OCI-M2 (cell line): ENCODE data around the gene CACNA1C.

Source experiments
- DNase-seq: peaks from one replicate; lab custom pipeline; 2025; ENCODE audit not compliant: unreplicated experiment; lab: John Stamatoyannopoulos, UW

Gene CACNA1C

GRCh38 chr12:2271961-2272360 is 219.2 kb downstream of the CACNA1C start:
- no peak for DNase-seq

GRCh38 chr12:2273288-2273687 is 220.5 kb downstream of the CACNA1C start:
- no peak for DNase-seq

- no peak for DNase-seq
Measured at GRCh38 chr12:2273751-2274150, 221.0 kb downstream of the CACNA1C start.

- DNase-seq: no peak
Measured at GRCh38 chr12:2274733-2275132, 221.9 kb downstream of the CACNA1C start.

GRCh38 chr12:2276288-2277033 is 223.7 kb downstream of the CACNA1C start:
- no peak for DNase-seq

- no peak for DNase-seq
Measured at GRCh38 chr12:2277492-2278155, 224.8 kb downstream of the CACNA1C start.

GRCh38 chr12:2281446-2281845 is 228.7 kb downstream of the CACNA1C start:
- no peak for DNase-seq

GRCh38 chr12:2282318-2282717 is 229.5 kb downstream of the CACNA1C start:
- no peak for DNase-seq

GRCh38 chr12:2283480-2283879 is 230.7 kb downstream of the CACNA1C start:
- no peak for DNase-seq

GRCh38 chr12:2283916-2284315 is 231.1 kb downstream of the CACNA1C start:
- DNase-seq: no peak

- DNase-seq: no peak
Measured at GRCh38 chr12:2284321-2284813, 231.6 kb downstream of the CACNA1C start.

GRCh38 chr12:2284857-2285256 is 232.1 kb downstream of the CACNA1C start:
- DNase-seq: no peak

- DNase-seq: no peak
Measured at GRCh38 chr12:2285462-2285861, 232.7 kb downstream of the CACNA1C start.

- no peak for DNase-seq
Measured at GRCh38 chr12:2286047-2286446, 233.3 kb downstream of the CACNA1C start.

GRCh38 chr12:2286461-2287131 is 233.8 kb downstream of the CACNA1C start:
- DNase-seq: no peak

- no peak for DNase-seq
Measured at GRCh38 chr12:2287151-2287550, 234.4 kb downstream of the CACNA1C start.

- DNase-seq: no peak
Measured at GRCh38 chr12:2287589-2287988, 234.8 kb downstream of the CACNA1C start.

- no peak for DNase-seq
Measured at GRCh38 chr12:2288001-2288400, 235.2 kb downstream of the CACNA1C start.

- no peak for DNase-seq
Measured at GRCh38 chr12:2288471-2288870, 235.7 kb downstream of the CACNA1C start.

GRCh38 chr12:2288875-2289274 is 236.1 kb downstream of the CACNA1C start:
- no peak for DNase-seq

- DNase-seq: no peak
Measured at GRCh38 chr12:2289525-2289924, 236.7 kb downstream of the CACNA1C start.

GRCh38 chr12:2290091-2290490 is 237.3 kb downstream of the CACNA1C start:
- DNase-seq: no peak
